Kidney (tissue), 14 donors: Measurements from ENCODE around the gene PEX12. TPM values are rescaled to one million over a fixed set of nuclear protein-coding genes. Genes with fewer than 3 reads are reported as not detected.
A peak's percentile ranks its signal among the peaks of the same experiment; 100 is the strongest.
"Not testable (repeated sequence)": the region's sequence is repeated elsewhere in the genome, so short reads cannot be mapped to it uniquely, and the experiment has no call there.

ENCODE experiments used
- DNase-seq, 5 donors: peaks; one replicate each; pipeline ENCODE4 v3.0.0-alpha.2; 2013 to 2020
- FAIRE-seq: peaks from 2 replicates; lab custom pipeline; 2012; peaks lifted over from hg19 to GRCh38; lab: Jason Lieb, UNC
- H3K27ac ChIP-seq, 2 donors: one replicate each; pipeline ENCODE4 v1.7.0; 2013; ENCODE audit warnings: low read depth in 2 of 2, low read length in 2 of 2, inconsistent platforms in 1 of 2
- H3K27me3 ChIP-seq: one replicate; pipeline ENCODE4 v1.7.1; 2013; ENCODE audit warnings: low read length, inconsistent platforms; ENCODE audit not compliant: control insufficient read depth, insufficient read depth
- H3K36me3 ChIP-seq, 3 donors: one replicate each; pipeline versions ENCODE4 v1.7.0 to v1.7.1; 2013; ENCODE audit warnings: low read length in 3 of 3, control low read depth in 1 of 3, inconsistent platforms in 1 of 3; ENCODE audit not compliant: insufficient read depth in 3 of 3, control insufficient read depth in 2 of 3
- H3K4me1 ChIP-seq, 3 donors: one replicate each; pipeline versions ENCODE4 v1.7.0 to v1.7.1; 2013; ENCODE audit warnings: low read length in 3 of 3, inconsistent platforms in 1 of 3, low read depth in 1 of 3; ENCODE audit not compliant: control insufficient read depth in 2 of 3, insufficient read depth in 2 of 3
- H3K4me3 ChIP-seq, 3 donors: one replicate each; pipeline versions ENCODE4 v1.7.0 to v1.8.1; 2013; ENCODE audit warnings: low read length in 3 of 3, control low read depth in 1 of 3, inconsistent platforms in 1 of 3
- H3K9ac ChIP-seq, 3 donors: one replicate each; pipeline versions ENCODE4 v1.7.0 to v1.7.1; 2013; ENCODE audit warnings: low read length in 3 of 3, control low read depth in 1 of 3, inconsistent platforms in 1 of 3
- H3K9me3 ChIP-seq, 3 donors: one replicate each; pipeline versions ENCODE4 v1.7.0 to v1.7.1; 2013; ENCODE audit warnings: low read length in 3 of 3, control low read depth in 1 of 3, inconsistent platforms in 1 of 3; ENCODE audit not compliant: control insufficient read depth in 2 of 3, insufficient read depth in 1 of 3
- CTCF ChIP-seq: IDR thresholded peaks from 3 replicates; pipeline ENCODE4 v1.5.1; 2012; ENCODE audit warnings: mild to moderate bottlenecking, moderate library complexity, borderline replicate concordance; ENCODE audit not compliant: insufficient read depth; ENCODE audit errors: extremely low read depth
- intact Hi-C: fragments of 100-400 bp; cut with DNase I; formaldehyde crosslinking; loops from one replicate; pipeline ENCODE4 v1.11.1; 2022
- polyA plus RNA-seq: library from polyadenylated mRNA; stranded (reverse); fragments of 350-450 nt; fragmentation: Illumina TruSeq; extraction: RNeasy Lipid Tissue Mini Kit (QIAGEN cat#74804); gene quantifications from one replicate; pipeline ENCODE4 v1.2.3, GENCODE V29; 2014; ENCODE audit warnings: low read depth, low replicate concordance; ENCODE audit not compliant: insufficient read depth
- total RNA-seq: library from RNA; stranded (reverse); fragmentation: NEBNext Ultra II Directional; extraction: Animal tissue kit (Norgen Biotek cat#: 25700); gene quantifications from one replicate; pipeline ENCODE4 v1.2.1, GENCODE V29; 2021
- donor health status: control.
- donor health status: control.
- donor health status: control.
- donor health status: control.
- donor health status: control.
- donor health status: DM: yes; HTN: yes; CAD: no.
- donor health status: Normal renal cell carcinoma (clear cell type).

The PEX12 gene
- total and polyA plus RNA-seq, 2 donors from 2014 or later = 6.5 to 6.6 TPM

DNA sequence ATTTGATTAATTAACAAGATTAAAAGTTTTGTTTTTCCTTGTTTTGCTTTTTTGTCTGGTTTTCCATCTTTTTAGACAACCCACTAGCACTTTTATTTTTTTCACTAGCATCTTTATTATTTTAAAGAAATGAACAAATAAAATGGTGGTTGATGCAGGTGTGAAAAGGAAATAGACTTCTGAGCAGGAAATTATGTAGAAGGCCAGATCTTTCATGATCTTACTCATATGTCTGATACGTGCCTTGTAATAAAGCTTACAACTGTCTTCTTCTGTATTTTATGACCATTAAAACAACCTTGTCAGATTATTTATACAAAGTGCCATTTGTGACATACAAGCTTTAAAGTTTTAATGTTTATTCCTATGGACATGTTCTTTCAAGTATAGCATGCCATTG is 47.2 kb downstream of the PEX12 start:
- intact Hi-C loops = no loop called here
- DNase-seq (no peak), FAIRE-seq (peak; percentile 63)
- no peaks in the 10 kb centered on the region for H3K27me3 ChIP-seq
- no peak overlapping the region for H3K4me3 ChIP-seq
- no peak for TF ChIP-seq CTCF
- no peak overlapping the region for H3K27ac ChIP-seq
- no peaks in the 10 kb centered on the region for H3K36me3 ChIP-seq
- H3K4me1 ChIP-seq = no peaks in the 10 kb centered on the region
- no peaks in the 10 kb centered on the region for H3K9me3 ChIP-seq
- H3K9ac ChIP-seq = no peak overlapping the region

DNA sequence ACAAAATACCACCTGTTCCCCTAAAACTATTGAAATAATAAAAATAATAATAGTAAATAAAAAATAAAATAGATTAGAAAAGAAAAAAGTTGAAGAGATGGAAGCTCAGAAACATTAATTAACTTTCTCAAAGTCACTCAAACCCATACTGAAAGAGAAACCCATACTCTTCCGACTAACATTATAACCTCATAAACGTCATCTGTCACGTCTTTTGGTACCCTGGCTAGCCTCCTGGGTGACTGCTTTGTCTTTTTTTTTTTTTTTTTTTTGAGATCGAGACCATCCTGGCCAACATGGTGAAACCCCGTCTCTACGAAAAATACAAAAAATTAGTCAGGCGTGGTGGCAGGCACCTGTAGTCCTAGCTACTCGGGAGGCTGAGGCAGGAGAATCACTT is 48.5 kb downstream of the PEX12 start:
- intact Hi-C loops = no loop called here
- no peak overlapping the region for H3K27ac ChIP-seq
- no peak for TF ChIP-seq CTCF
- H3K4me1 ChIP-seq = no peaks in the 10 kb centered on the region
- FAIRE-seq (no peak), DNase-seq (no peak)
- no peaks in the 10 kb centered on the region for H3K36me3 ChIP-seq
- no peaks in the 10 kb centered on the region for H3K27me3 ChIP-seq
- no peaks in the 10 kb centered on the region for H3K9me3 ChIP-seq
- H3K9ac ChIP-seq = no peak overlapping the region
- no peak overlapping the region for H3K4me3 ChIP-seq

GRCh38 chr17:35529326-35529725 is 49.0 kb downstream of the PEX12 start:
- intact Hi-C loops, H3K27me3 ChIP-seq, H3K36me3 ChIP-seq, H3K27ac ChIP-seq, H3K9ac ChIP-seq, DNase-seq, H3K4me3 ChIP-seq, FAIRE-seq, H3K4me1 ChIP-seq, H3K9me3 ChIP-seq: not testable (repeated sequence)

Other genes with a start within 250 kb of the PEX12 start
- 31.9 TPM for gene SLFN11, start 204.9 kb downstream of the PEX12 start, total RNA-seq
- 4.0 TPM for gene SLFN11, start 204.9 kb downstream of the PEX12 start, polyA plus RNA-seq
- gene SLFN12, start 146.1 kb downstream of the PEX12 start, total RNA-seq = 13.3 TPM
- gene SLFN12, start 146.1 kb downstream of the PEX12 start, polyA plus RNA-seq = 2.3 TPM
- gene SLFN13, start 129.8 kb downstream of the PEX12 start, total RNA-seq = 24.5 TPM
- 3.1 TPM for gene SLFN13, start 129.8 kb downstream of the PEX12 start, polyA plus RNA-seq
- gene SLFN12L, start 40.9 kb downstream of the PEX12 start, total RNA-seq = 6.2 TPM
- 0.62 TPM for gene SLFN12L, start 40.9 kb downstream of the PEX12 start, polyA plus RNA-seq
- 0.09 TPM for gene SLFN14, start 17.8 kb downstream of the PEX12 start, total RNA-seq
- gene SLFN14, start 17.8 kb downstream of the PEX12 start, polyA plus RNA-seq = not detected
- gene AP2B1, start 8.8 kb upstream of the PEX12 start, total RNA-seq = 242 TPM
- 74.0 TPM for gene AP2B1, start 8.8 kb upstream of the PEX12 start, polyA plus RNA-seq
- gene RASL10B, start 153.1 kb upstream of the PEX12 start, total RNA-seq = 2.4 TPM
- 1.5 TPM for gene RASL10B, start 153.1 kb upstream of the PEX12 start, polyA plus RNA-seq
- not detected for gene GAS2L2, start 174.7 kb upstream of the PEX12 start, total RNA-seq
- not detected for gene GAS2L2, start 174.7 kb upstream of the PEX12 start, polyA plus RNA-seq
- not detected for gene C17orf50, start 182.3 kb upstream of the PEX12 start, total RNA-seq
- gene C17orf50, start 182.3 kb upstream of the PEX12 start, polyA plus RNA-seq = 0.41 TPM
- gene MMP28, start 217.1 kb upstream of the PEX12 start, total RNA-seq = 4.5 TPM
- gene MMP28, start 217.1 kb upstream of the PEX12 start, polyA plus RNA-seq = 10.3 TPM
- 149 TPM for gene TAF15, start 230.9 kb upstream of the PEX12 start, total RNA-seq
- 66.3 TPM for gene TAF15, start 230.9 kb upstream of the PEX12 start, polyA plus RNA-seq